ENCODE data around the gene L3MBTL4.
"Not testable (repeated sequence)": the region's sequence is repeated elsewhere in the genome, so short reads cannot be mapped to it uniquely, and the experiment has no call there.

The L3MBTL4 gene

DNA sequence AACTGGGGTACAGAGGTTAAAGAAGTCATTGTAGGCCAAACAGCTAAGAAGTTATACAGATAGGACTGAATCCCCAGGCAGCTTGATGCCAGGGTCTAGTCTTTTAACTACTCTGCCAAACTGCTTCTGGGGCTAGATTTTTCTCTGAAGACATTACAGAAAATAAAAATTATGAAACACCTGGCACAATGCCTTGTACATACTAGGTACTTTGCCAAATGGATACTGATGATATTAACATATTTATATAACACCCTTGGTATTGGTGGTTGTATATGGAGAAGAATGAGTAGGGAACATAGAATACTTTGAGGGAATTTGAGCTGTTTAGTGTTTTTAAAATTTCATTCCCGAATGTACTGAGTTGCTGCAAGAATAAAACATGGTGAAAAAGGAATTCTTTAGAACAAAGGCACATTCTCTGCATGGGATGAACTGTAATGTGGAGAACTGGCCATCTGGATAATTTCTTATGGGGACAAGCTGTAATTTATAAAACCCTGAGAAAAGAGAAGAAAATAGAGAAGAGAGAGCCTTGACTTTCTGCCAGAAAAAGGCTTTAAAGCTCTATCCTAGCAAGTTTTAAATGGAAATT, 308.5 kb downstream of the L3MBTL4 start:
- no peak for DNase-seq (ENCODE audit: low read depth)

DNA sequence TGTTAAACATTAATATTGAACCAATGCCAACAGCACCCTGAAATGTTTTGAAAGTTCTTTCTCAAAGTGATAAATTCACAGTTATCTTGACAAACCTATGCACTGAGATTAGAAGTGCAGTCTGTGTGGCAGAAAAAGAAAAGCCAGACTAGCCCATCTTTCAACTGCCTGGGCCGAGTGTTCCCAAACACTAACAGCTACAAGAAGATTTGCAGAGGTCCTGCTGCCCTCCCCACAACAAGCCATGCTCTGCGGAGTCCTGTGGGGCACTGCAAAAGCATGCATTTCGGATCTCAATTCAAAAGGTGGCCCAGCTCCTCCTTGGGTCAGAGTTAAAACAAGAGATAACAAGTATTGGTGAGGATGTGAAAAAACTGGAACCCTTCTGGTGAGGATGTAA, 311.0 kb downstream of the L3MBTL4 start:
- DNase-seq (ENCODE audit: low read depth), result no peak

DNA sequence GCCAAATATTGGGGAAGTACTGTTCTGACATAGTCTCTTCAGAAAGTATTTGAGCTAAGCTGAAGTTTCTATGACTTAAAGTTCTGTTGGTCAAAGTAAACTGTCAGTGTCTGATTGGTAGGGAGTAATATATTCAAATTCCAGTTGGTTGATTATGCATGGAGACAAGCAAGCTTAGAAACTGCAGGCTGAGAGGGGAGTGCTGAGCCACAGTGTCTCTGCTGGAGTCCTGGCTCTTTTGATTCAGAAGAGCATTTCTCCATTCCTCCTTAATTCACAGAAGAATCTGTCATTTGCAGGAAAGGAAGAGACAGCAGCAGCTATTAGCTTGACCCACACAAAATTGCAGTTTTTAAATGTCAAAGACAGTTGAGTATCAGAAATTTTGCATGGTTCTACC, 318.0 kb downstream of the L3MBTL4 start:
- DNase-seq (ENCODE audit: low read depth), result no peak

DNA sequence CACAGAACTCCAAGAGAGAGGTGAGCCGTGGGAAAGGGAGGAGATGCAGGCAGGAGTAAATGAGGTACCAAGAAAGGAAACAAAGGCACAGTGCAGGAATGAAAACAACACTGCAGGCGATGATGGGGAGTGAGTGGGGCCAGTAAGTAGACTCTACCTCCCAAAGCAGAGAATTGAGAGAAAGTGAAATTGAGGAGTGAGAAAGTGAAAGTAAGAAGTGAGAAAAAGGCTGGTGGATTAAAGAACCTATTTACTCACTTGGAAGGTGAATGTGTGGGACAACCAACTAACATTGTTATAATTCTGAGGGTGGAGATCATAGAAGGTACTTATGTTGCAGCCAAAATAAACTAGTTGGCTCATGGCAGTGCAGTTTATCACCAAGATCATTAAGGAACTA, 326.3 kb downstream of the L3MBTL4 start:
- no peak for DNase-seq (ENCODE audit: low read depth)

DNA sequence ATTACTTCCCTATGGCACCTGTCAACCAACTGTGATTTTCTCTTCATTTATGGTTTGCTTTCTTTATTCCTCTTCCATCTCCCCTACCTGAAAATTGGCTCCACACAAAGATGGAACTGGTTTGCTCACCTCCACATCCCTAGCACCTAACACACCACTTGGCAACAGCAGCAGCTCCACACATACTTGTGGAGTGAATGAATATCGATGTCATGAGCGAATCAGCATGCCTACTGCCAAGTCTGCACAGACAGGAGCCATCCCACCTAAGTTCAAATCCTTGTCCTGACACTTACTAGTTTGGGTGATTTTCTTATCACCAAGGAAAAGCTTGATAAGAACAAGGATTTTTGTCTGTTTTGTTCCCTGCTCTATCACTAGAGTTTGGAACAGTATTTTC, 328.0 kb downstream of the L3MBTL4 start:
- DNase-seq (ENCODE audit: low read depth), result no peak

- DNase-seq (ENCODE audit: low read depth), result no peak
Observed at GRCh38 chr18:6079406-6079805, 335.3 kb downstream of the L3MBTL4 start.

- DNase-seq (ENCODE audit: low read depth), result no peak
Observed at GRCh38 chr18:6078877-6079276, 335.8 kb downstream of the L3MBTL4 start.

GRCh38 chr18:6072423-6072822, 342.3 kb downstream of the L3MBTL4 start:
- DNase-seq (ENCODE audit: low read depth), result not testable (repeated sequence)

DNA sequence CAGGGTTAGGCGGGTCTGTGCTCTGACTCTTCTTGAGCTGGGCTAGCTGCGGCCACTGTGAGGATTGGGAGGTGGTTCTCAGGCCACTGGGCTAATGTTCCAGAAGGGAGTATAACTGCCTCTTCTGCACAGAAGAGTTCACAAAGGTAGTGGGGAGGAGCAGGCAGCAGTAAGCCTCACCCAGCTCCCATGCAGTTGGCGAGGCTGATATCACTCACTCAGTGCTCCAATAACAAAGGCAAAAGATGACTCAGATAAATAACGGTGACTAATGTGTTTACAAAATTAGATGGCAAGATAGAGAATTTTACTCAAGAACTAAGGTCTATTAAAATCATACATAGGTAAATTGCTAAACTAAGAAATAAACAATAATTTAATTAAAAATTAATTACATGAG, 345.2 kb downstream of the L3MBTL4 start:
- no peak for DNase-seq (ENCODE audit: low read depth)

GRCh38 chr18:6069103-6069502, 345.6 kb downstream of the L3MBTL4 start:
- DNase-seq (ENCODE audit: low read depth), result no peak

DNA sequence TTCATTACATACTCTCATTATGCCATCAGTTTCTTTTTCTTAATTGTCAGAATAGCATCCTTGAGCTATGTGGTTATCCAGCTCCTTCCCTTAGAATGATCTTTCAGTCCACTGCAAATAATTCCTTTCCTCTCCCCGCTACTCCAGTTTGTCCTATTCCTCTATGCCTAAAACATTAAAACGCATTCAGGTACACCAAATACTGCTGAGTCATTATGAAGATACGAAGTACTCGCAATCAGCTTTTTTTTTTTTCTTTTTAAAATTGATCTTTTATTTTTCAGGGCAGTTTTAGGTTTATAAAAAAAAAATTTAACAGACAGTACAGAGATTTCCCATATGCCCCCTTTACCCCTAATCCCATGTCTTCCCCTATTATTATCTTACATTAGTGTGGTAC, 354.6 kb downstream of the L3MBTL4 start:
- no peak for DNase-seq (ENCODE audit: low read depth)

- DNase-seq (ENCODE audit: low read depth), result no peak
Observed at GRCh38 chr18:6059551-6059950, 355.2 kb downstream of the L3MBTL4 start.

DNA sequence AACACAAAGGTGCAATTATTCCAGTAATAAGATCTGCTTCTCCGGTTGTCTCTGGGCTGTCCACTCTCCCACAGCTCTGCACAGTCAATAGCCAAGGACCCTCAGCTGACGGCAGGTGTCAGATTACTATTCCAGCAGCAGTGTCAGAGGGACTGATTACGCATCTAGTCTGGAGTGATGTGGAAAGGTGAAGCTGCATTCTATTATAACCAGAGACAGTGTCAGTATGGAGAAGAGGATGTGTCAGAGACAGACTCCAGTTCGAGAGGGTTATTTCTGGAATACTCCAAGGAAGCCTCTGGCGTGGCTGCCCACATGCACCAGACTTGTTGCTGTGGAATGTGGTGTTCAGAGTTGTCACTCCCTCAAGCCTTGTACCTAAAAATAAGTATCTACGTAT, 355.8 kb downstream of the L3MBTL4 start:
- DNase-seq (ENCODE audit: low read depth), result no peak

DNA sequence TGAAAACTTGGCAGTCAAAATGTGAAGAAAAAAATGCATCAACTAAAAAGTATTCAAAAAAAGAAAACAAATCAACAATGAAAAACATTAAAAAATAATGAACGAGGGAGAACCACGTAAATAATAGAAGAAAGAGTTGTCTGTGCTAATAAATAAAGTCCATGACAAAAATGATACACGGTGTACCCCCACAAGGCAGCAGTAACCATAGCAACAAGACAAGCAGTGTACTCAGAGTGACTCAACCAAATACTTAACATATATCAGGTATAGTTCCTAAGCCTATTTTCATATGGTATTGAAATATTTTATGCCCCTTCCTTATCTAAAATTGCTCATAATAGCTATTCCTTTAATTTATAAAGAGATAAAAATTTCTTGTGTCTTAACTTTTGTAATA, 357.1 kb downstream of the L3MBTL4 start:
- DNase-seq (ENCODE audit: low read depth), result no peak

DNA sequence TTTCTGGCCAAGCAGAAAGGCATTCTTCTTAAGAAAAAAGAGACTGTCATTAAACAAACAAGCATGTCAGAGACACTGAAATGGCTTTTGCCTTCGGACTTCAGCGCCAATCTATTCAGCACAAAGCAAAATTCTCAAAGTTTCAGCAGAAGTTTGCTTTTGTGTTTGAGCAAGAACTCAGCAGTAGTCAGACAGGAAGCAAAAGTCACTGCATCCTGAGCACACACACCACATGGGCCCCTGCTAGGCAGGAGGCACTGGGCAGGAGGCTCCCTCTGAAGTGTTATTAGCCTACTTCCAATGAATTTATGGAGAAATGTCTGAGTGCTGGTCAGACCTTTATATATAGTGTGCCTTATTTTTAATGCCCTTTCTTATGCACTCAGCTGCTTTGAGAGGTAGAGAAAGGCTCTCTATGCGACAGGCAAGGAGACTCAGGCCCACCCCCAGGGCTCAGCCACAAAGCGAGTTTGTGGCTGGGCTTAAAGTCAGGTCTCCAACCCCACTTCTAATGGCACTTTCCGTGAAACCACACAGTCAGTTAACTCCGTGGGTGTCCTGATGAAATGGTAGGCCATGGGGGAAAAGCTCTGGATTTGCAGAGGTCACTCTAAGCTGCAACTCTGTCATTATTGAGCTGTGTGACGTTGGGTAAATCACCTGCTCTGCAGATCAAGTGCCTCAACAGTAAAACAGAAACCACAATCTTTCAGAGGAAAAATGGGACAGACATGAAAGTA, 358.4 kb downstream of the L3MBTL4 start:
- no peak for DNase-seq (ENCODE audit: low read depth)

- no peak for DNase-seq (ENCODE audit: low read depth)
Observed at GRCh38 chr18:6055711-6056110, 359.0 kb downstream of the L3MBTL4 start.

DNA sequence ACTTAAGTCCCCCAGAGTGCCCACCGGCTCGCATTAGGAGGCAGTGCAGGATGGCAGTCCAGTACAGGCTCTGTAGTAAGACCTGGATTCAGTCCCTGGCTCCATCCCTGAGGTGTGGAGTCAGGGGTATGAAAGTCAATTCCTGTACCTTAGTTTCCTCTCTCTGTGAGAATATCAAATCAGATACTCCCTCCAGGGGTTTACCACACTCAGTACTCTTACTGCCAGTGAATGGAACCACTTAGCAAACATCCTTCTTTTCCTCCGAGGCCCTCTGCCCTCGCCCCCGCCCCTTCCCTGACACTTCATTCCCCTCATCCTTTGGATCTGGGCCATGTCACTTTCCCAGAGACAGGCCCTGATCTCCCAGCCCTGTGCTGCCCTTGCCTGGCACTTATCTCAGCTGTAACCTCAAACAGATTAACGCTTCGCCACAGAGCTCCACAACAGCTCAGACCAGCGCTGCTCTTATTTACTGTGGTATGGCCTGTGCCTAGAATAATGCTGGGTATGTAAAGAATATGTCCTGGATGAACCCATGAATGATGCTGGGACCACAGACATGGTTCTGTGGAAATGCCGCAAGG, 360.4 kb downstream of the L3MBTL4 start:
- no peak for DNase-seq (ENCODE audit: low read depth)

- DNase-seq (ENCODE audit: low read depth), result no peak
Observed at GRCh38 chr18:6052449-6052913, 362.2 kb downstream of the L3MBTL4 start.

DNA sequence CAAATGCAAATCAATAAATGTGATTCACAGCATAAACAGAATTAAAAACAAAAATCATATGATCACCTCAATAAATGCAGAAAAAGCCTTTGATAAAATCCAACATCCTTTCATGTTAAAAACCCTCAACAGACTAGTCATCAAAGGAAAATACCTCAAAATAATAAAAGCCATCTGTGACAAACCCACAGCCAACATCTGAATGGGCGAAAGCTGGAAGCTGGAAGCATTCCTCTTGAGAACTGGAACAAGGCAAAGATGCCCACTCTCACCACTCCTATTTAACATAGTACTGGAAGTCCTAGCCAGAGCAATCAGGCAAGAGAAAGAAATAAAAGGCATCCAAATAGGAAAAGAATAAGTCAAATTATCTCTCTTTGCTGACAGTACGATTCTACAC, 367.1 kb downstream of the L3MBTL4 start:
- DNase-seq (ENCODE audit: low read depth), result not testable (repeated sequence)

DNA sequence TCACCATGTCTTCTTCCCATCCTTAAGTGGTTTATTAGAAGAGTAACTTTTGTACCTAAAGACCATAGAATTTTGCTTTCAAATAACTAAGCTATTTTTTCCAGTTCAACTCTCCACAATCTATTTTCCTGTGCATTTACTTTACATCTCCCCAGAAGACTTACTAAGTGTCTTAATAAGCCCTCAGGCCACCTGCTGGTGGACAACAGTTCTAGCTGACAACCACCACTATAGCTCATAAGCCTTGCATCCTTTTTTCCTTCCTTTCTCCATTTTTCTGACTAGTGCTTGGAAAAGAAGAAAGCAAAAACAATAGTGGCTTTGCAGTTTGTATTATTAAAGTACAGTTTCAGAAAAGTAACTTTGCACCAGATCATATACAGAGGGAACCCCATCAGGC, 369.9 kb downstream of the L3MBTL4 start:
- no peak for DNase-seq (ENCODE audit: low read depth)

DNA sequence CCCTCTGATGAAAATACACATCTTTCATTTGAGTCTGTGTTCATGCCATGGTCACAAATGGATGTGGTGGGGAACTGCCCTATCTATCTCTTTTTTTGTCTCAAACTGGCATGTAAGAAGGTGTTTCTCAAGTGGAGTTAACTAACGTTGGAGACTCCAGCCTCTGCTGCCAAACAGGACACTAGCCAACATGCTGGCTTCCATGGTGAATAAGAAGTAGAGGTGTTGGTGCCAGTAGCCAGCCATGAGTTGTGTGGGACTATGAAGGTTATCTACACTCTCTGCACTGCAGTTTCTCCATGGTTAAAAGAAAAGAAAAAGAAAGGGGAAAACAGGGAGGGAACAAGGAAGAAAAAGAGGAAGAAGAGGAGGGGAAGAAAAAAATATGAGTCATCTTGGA, 370.4 kb downstream of the L3MBTL4 start:
- DNase-seq (ENCODE audit: low read depth), result no peak

GRCh38 chr18:6039055-6039454, 375.7 kb downstream of the L3MBTL4 start:
- DNase-seq (ENCODE audit: low read depth), result no peak

- DNase-seq (ENCODE audit: low read depth), result no peak
Observed at GRCh38 chr18:6031442-6031841, 383.3 kb downstream of the L3MBTL4 start.

DNA sequence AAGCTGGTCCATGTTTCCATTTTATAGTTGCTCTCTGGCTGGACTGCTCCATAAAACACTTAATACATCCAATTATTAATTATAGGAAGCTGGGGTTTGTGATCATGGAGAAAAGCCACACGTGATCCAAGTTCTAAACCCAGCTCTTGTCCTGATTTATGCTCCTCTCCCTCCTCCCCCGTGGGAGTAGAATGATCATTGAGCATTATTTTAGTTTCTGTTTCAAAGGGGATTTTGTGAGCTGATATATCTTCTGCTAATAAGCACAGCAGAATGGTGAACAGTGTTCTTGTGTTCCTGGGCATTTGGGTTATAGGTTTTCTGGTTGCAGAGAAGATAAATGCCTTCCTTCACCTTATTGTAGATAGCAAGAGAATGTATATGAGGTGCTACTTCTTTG, 383.7 kb downstream of the L3MBTL4 start:
- no peak for DNase-seq (ENCODE audit: low read depth)

Data from fibroblast of the conjunctiva (primary cell).